Embryonic facial prominence (tissue), 1 donor: ENCODE data around the gene ZKSCAN1.
"Not testable (repeated sequence)": the region's sequence is repeated elsewhere in the genome, so short reads cannot be mapped to it uniquely, and the experiment has no call there.

Source experiments
- DNase-seq: peaks from one replicate; pipeline ENCODE4 v3.0.0-alpha.2; 2016; ENCODE audit errors: extremely low spot score

Gene ZKSCAN1

DNA sequence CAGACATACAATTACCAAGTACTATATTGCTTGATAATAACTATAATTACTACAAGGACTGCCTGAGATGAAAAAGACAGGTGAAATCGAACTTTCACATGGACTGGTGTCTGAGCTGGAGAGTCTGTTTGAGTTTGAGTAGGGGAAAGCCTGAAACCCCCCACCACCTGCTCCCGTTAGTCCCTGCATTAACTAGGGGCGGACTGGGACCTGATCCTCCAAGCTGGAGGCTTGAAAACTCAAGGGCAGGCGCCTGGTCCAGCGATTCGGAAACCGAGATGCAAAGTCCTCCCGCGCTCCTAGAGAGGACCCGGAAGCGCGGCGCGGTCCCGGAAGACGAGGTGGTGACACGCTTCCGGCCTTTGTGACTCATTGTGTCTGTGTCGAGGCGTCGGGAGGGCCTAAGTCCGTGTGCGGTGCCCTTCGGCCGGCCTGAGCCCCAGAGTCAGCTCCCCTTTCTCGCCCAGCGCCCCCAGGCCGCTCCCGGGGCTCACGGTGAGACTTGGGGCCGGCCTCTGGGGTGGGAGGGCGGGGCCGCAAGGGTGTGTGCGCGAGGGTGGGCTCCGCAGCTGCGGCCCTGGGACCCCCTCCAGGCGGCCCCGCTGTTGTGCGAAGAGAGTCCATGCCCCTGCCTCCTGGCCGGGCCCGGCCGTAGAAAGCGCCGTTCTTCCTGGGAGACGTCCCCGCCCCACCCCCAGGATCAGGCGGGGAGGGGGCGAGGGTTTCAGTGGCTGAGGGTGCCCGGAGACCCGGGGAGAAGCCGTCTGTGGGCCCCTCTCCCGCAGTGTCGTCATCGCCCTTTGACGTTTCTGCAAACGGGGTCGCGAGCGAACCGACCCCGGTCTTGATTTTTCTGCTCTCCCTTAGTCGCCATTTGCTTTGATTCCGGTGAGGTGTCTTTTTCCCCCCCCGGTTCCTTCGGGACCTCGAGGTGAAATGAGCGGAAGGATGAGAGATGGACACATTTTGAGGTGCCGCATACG lies at the start of gene ZKSCAN1:
ZKSCAN1 (plus strand) TSS at position 365 of the 983 bp plus-strand sequence. CDS start 7,911 bp downstream, outside the sequence.
- DNase-seq, result peak; percentile 83

DNA sequence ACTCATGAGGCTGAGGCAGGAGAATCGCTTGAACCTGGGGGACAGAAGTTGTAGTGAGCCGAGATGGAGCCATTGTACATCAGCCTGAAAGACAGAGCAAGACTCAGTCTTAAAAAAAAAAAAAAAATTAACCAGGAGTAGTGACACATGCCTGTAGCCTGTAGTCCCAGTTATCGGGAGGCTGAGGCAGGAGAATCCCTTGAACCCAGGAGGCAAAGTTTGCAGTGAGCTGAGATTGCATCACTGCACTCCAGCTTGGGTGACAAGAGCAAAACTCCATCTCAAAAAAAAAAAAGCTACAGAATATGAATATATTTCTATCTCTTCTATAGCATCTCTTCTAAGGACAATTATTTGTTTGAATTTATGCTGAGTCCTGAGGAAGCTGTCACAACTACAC lies 46.1 kb upstream of the ZKSCAN1 start:
- no peak for DNase-seq

DNA sequence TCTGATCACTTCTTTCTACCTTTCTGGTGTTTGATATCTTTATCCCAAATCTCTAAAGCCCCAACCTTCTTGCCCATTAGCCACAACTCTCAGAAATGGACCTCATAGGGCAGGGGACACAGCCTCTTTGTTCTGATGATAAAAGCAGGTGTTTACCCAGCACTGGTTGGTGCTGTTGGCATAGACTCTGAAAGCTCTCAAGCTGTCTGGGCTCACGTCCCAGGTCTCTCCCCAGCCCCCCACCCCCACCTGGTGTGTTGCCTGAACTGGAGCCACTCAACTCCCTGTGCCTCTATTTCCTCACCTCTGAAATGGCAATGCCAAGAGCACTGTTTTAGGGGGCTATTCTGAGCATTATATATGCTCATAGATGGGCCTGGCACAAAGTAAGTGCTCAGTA lies 45.6 kb upstream of the ZKSCAN1 start:
- DNase-seq, result not testable (repeated sequence)

DNA sequence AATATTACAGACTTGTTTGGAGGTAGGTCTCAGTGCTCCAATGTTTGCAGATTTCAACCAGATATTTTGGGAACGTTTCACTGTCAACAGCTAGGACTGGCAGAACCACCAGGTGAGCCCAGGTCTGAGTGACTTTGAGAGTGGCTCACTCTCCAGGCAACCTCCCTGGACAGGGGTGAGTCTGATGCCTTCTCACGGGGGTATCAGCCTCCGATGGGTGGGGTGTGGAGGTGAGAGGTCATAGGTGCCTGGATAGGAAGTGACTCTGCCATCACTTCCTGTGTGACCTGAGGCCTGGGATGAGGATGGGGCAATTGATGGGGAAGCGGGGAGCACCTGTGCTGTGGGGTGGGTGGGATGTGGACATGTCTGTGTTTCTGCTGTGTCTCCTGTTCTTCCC lies 44.2 kb upstream of the ZKSCAN1 start:
- no peak for DNase-seq

DNA sequence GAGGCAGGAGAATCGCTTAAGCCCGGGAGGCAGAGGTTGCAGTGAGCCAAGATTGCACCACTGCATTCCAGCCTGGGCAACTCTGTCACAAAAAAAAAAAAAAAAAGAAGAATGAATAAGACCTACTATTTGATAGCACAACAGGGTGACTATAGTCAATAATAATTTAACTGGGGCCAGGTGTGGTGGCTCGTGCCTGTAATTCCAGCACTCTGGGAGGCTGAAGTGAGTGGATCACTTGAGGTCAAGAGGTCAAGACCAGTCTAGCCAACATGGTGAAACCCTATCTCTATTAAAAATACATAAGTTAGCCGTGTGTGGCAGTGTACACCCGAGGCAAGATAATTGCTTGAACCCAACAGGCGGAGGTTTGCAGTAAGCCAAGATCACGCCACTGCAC lies 41.6 kb upstream of the ZKSCAN1 start:
- DNase-seq, result not testable (repeated sequence)

DNA sequence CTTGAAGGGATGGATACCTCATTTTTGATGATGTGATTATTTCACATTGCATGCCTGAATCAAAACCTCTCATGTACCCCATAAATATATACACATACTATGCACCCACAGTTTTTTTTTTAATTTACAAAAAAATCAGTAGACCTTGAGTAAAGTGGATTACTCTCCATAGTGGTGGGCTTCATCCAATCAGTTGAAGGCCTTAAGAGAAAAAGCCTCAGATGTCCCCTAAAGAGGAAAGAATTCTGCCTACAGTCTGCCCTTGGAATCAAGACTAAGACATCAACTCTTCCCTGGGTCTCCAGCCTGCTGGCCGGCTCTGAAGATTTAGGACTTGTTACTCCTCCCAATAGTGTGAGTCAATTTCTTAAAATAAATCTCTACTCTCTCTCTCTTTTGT lies 40.7 kb upstream of the ZKSCAN1 start:
- DNase-seq, result no peak

DNA sequence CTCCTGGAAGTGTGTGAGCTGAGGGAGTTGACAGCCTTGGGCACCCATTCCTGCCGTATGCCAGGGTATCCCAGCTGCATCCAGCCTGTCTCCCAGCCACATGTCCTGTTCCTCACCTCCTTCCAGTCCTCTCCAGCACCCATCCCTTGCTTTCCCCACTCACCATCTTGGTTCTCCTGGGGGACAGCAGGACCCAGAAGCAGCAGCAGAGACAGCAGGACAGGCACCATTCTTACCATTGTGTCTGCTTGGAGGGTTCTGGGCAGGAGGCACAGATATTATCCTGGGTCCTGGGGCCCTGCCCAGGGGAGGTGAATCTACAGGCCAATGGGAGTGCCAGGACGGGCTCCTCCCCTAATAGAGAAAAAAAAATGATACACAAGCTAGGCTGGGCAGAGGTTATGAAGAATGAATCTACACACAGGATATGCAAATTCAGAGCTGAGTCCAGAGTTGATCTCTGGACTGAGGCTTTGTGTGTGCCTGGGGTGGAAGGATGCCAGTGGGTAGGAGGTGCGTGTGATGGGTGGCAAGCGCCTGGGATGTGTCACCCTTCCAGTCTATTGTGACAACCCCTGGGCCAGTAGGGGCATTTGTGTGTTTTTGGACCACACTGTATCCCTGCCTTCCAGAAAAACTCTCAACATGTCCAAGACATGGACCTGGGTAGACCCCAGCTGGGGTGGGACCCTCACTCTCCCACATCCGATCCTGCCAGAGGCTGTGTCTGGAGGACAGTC lies 39.4 kb upstream of the ZKSCAN1 start, which contains the start of gene AZGP1:
AZGP1 (minus strand) TSS at position 250 of the 740 bp plus-strand sequence; CDS start at position 239, 11 bp downstream.
- no peak for DNase-seq

DNA sequence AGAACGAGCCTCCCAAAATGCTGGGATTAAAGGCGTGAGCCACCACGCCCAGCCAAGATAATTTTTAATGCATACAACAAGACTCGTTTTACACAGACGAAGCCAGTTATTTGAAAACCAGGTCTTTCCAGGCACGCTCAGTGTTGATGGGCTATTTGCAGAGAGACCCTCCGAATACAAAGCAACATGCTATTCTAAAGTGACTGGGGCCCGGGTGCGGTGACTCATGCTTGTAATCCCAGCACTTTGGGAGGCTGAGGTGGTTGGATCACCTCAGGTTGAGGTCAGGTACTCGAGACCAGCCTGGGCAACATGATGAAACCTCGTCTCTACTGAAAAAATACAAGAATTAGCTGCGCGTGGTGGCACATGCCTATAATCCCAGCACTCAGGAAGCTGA lies 38.8 kb upstream of the ZKSCAN1 start:
- DNase-seq, result no peak

DNA sequence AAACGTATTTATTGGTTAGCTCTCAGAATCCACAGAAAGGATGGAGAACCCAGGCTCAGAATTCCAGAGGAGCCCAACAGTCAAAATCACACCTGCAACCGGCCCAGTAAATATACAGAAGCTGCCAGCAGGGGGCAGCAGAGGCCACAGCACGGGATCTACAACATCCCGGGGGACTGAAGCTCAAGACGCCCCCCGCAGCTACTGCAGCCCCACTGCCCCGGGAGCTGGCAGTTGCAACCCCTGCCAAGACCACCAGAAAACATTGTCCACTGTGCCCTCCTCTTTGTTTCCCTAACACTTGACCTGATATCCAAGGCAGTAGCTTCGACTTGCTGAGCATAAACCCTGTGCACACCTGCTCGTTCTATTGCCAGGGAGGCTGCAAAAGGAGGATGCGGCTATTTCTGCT lies 35.6 kb upstream of the ZKSCAN1 start:
- not testable (repeated sequence) for DNase-seq

DNA sequence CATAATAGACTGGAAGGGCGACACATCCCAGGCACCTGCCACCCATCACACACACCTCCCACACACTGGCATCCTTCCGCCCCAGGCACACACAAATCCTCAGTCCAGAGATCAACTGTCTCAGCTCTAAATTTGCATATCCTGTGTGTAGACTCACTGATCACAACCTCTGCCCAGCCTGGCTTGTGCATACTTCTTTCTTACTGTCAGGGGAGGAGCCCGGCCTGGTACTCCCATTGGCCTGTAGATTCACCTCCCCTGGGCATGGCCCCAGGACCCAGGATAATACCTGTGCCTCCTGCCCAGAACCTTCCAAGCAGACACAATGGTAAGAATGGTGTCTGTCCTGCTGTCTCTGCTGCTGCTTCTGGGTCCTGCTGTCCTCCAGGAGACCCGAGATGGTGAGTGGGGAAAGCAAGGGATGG lies 34.9 kb upstream of the ZKSCAN1 start:
- DNase-seq, result not testable (repeated sequence)

DNA sequence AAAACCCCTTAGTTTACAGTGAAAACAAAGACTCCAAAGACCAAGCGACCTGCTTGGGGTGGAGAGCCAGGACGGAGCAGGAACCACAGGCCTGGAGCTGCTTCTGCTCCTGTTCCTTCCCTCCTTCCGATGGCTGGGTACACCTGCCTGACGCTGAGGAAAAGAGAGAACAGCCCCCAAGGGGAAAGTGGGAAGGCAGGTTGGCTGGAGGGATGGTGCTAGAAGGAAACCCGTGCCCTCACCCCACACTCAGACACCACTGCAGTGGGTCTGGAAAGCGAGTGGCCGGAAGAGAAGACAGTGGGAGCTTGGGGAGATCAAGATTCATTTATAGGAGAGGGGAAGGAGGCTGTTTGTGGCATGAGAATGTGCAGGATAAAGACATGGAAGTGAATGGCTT lies 34.3 kb upstream of the ZKSCAN1 start:
- not testable (repeated sequence) for DNase-seq

DNA sequence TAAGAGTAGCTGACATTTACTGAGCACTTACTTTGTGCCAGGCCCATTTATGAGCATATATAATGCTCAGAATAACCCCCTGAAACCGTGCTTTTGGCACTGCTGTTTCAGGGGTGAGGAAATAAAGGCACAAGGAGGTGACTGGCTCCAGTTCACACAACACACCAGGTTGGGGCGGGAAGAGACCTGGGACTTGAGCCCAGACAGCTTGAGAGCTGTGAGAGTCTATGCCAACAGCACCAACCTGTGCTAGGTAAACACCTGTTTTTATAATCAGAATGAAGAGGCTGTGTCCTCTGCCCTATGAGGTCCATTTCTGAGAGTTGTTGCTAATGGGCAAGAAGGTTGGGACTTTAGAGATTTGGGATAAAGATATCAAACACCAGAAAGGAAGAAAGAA lies 30.8 kb upstream of the ZKSCAN1 start:
- DNase-seq, result no peak

DNA sequence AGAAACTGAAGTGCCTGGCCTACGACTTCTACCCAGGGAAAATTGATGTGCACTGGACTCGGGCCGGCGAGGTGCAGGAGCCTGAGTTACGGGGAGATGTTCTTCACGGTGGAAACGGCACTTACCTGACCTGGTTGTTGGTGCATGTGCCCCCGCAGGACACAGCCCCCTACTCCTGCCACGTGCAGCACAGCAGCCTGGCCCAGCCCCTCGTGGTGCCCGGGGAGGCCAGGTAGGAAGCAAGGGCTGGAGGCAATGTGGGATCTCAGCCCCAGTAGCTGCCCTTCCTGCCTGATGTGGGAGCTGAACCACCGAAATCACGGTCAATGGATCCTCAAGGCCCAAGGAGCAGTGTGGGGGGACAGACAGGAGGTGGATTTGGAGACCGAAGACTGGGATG lies 28.1 kb upstream of the ZKSCAN1 start:
- not testable (repeated sequence) for DNase-seq

DNA sequence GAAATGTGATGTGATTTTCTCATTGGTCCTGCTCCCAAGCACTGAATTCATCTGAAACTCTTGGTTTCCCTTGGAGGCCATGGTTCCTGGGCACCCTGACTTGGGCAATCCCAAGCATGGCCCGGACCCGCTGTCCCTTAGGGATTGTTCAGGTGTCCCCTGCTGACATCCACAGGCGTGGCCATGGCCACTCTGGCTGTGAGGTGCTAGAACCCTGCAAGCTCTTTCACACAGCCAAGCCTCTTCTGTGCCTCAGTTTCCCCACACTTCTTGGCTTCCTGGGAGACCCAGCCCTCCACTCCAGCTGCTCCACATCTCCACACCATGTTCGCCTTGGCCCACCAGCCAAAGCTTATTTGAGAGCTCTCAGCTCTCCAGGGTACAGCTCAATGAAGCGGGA lies 27.6 kb upstream of the ZKSCAN1 start:
- no peak for DNase-seq

DNA sequence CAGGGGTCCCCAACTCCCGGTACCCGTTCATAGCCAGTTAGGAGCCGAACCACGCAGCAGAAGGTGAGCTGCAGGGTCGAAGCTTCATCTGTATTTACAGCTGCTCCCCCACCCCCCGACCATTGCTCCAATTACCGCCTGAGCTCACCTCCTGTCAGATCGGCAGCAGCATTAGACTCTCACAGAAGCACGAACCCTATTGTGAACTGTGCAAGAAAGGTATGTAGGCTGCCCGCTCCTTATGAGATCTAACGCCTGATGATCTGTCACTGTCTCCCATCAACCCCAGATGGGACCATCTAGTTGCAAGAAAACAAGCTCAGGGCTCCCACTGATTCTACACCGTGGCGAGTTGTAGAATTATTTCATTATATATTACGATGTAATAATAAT lies 24.9 kb upstream of the ZKSCAN1 start:
- no peak for DNase-seq

DNA sequence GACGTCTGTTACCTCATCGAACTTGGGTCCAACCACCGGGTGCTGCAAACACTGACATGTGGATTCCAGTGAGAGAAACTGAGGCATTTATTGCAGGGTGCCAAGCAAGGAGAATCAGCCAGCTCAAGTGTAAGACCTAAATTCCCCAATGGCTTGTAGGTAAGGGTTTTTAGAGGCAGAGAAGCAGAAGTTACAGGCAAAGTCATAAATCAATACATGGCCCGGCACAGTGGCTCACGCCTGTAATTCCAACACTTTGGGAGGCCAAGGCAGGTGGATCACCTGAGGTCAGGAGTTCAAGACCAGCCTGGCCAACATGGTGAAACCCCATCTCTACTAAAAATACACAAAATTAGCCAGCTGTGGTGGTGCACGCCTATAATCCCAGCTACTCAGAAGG lies 23.9 kb upstream of the ZKSCAN1 start:
- not testable (repeated sequence) for DNase-seq

DNA sequence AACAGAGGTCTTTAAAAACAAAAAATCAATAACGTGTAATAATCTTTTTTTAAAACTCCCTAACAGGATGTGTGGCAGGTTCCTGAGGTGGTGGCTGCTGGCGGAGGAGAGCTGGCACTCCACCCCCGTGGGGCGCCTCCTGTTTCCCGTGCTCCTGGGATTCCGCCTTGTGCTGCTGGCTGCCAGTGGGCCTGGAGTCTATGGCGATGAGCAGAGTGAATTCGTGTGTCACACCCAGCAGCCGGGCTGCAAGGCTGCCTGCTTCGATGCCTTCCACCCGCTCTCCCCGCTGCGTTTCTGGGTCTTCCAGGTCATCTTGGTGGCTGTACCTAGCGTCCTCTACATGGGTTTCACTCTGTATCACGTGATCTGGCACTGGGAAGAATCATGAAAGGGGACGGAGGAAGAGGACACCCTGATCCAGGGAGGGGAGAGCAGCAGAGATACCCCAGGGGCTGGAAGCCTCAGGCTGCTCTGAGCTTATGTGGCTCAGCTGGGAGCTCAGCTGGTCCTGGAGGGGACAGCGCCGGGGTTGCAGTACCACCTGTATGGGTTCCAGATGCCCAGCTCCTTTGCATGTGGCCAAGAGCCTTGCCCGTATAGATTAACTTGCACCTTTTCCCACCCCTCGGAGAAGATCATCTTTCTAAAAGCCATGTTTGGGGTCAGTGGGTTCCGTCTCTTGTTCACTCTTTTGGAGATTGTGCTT lies 22.9 kb upstream of the ZKSCAN1 start:
- DNase-seq, result no peak

DNA sequence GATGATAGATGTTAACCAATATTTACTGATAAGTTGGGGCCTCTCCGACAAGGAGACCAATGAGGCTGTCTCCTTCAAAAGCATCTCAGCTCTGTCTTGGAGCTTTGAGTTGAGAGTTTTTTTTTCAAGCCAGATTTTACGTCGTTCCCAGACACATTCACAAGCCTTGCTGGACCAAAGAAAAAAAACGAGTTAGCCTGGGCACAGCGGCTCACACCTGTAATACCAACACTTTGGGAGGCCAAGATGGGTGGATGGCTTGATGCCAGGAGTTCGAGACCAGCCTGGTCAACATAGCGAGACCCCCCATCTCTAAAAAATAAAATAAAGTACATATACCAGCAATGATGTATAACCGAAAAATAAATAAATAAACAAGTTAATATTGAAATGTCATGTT lies 20.6 kb upstream of the ZKSCAN1 start:
- no peak for DNase-seq

DNA sequence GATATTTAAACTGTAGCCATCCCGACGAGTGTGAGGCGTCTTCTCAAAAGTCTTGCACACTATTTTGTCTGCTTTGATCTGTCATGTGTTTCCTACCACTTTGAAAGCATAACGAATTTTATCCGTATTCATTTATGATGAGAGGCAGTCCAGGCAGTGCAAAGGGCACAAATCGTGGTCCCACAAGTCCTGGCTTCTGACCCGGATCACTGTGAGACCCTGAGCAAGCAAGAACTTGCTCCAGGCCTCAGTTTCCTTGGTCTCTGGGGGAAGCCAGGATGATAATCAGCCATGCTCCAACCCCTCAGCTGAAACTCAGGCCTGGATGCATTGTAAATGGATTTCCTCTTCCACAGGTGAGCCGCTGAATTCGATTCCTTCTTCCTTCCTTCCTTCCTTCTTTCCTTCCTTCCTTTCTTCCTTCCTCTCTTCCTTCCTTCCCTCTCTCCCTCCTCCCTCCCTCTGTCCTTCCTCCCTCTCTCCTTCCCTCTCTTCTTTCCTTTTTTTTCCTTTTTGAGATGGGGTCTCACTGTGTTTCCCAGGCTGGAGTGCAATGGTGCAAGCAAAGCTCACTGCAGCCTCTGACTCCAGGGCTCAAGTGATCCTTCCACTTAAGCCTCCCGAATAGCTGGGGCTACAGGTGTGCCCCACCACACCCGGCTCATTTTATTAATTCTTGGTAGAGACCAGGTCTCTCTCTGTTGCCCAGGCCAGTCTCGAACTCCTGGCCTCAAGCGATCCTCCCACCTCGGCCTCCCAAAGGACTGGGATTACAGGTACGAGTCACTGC lies 18.4 kb upstream of the ZKSCAN1 start:
- no peak for DNase-seq

DNA sequence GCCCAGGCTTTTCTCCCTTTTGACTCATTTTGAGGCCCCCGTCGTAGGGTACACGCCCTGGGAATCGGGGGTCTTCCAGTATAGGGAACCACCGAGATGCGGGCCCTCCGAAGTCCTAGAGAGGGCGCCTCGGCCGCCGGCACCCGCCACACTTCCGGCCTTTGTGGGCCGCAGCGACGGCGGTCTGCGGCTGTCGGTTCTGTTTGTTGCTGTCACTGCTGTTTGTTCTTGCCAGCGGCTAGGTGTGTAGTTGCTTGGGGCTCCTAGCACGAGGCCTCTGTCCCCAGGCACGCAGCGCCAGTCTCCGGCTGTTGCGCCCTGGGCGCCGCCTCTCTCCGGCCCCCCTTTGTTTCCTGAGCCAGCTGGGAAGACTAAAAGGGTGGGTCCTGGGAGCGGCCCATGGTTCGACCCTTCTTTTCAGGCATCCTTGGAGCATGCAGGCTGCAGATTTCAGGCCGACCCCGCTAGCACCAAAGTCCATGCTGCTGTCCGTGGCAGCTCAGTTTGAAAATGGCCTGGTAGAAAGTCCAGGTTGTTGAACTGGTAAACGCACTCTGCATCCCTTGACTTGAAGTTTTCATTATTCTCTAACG lies 17.8 kb upstream of the ZKSCAN1 start:
- no peak for DNase-seq

DNA sequence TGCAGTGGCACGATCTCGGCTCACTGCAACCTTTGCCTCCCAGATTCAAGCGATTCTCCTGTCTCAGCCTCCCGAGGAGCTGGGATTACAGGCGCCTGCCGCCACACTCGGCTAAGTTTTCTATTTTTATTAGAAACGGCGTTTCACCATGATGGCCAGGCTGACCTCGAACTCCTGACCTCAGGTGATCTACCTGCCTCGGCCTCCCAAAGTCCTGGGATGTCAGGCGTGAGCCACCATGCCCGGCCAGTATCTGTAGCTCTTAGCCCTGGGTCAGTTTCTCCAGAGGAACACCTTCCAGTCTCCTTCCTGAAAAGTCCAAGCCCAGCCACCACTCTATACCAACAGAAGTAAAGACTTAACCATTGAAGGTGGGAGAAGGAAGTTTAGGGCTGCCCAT lies 15.2 kb upstream of the ZKSCAN1 start:
- no peak for DNase-seq
